NCI-H2171 (cell line): ENCODE data around the gene COL6A3.
A peak's percentile ranks its signal among the peaks of the same experiment; 100 is the strongest.

Experiments used
- DNase-seq: peaks from one replicate; lab custom pipeline; 2025; lab: John Stamatoyannopoulos, UW

The COL6A3 gene

GRCh38 chr2:237440819-237441281 lies 26.9 kb upstream of the COL6A3 start:
- DNase-seq = no peak

DNA sequence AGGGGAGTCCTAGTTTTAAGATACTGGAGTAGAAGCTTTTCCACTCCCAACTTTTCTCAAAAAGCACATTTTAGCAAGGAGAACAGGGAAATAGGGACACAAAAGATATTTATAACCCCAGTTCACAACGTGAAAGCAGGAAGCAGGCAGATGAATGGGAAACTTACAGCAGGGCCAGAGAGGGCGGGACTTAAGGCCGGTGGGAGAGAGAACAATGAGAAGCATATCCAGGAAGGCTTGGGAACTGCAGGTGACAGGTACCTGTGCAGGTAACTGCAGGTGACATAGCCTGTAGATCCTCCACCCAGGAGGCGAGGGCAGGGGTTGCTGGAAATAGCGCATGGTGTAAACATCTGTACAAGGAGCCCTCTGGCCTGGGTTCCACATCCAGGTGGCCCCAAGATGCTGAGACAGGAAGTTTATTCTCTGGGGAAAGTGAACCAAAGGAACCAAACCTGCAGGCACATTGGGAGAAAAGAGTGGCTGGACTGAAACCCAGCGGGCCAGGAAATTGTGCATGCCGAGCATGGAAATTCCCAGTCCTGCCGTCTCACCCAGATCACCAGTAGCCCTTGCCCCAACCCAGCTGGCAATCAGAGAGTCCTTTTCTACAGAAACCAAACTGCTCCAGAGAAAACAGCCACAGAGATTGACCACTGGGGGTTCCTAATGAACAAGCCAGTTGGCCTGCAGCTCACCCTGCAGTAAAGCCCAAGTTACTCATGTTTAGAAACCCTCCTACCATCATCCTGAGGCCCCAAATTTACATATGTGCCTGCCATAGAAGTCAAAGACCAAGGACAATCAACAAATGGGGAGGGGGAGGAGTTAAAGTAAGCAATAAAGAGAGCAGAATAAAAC lies 24.3 kb upstream of the COL6A3 start:
- DNase-seq = no peak

- no peak for DNase-seq
These were observed 23.6 kb upstream of the COL6A3 start for GRCh38 chr2:237437566-237437965.

- DNase-seq = no peak
These were observed 22.1 kb upstream of the COL6A3 start for GRCh38 chr2:237435844-237436587.

- DNase-seq = no peak
These were observed 20.9 kb upstream of the COL6A3 start for GRCh38 chr2:237434866-237435311.

- DNase-seq = no peak
These were observed 20.1 kb upstream of the COL6A3 start for GRCh38 chr2:237433920-237434676.

GRCh38 chr2:237432484-237433092 lies 18.6 kb upstream of the COL6A3 start:
- no peak for DNase-seq

DNA sequence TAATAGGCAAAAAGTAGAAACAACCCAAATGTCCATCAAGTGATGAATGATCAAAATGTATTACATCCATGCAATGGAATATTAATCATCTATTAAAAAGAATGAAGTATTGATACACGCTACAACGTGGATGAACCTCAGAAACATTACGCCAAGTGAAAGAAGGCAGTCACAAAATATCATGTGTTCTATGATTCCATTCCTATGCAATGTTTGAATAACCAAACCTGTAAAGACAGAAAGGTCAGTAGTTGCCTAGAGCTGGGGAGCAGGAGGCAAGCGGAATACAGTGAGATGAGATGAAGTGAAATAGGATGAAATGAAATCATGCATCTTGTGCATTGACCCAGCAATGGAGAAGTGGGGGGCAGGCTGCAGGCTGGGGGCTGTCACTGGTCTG lies 17.9 kb upstream of the COL6A3 start:
- DNase-seq = no peak

- no peak for DNase-seq
These were observed 17.4 kb upstream of the COL6A3 start for GRCh38 chr2:237431372-237431771.

GRCh38 chr2:237430861-237431260 lies 16.9 kb upstream of the COL6A3 start:
- no peak for DNase-seq

- DNase-seq = no peak
These were observed 15.8 kb upstream of the COL6A3 start for GRCh38 chr2:237429753-237430152.

GRCh38 chr2:237427769-237428506 lies 14.0 kb upstream of the COL6A3 start:
- DNase-seq = no peak

DNA sequence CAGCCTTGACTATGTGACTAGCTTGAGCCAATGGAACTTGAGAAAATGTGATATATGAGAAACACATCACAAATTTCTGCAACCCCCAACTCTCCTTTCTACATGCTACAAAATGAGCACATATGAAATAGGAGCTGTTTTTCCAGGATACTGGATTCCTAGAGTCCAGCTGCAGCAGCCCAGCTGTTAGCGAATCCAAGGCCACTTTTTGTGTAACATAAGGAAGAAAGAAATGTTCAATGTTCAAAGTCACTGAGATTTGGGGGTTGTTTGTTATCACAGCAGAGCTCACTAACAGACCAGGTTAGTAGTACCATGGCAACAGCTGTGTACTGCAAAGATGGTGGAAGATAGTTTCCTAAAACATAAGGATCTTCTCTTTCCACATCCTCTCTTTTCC lies 12.6 kb upstream of the COL6A3 start:
- DNase-seq = no peak

GRCh38 chr2:237425320-237425719 lies 11.4 kb upstream of the COL6A3 start:
- no peak for DNase-seq

- no peak for DNase-seq
These were observed 10.6 kb upstream of the COL6A3 start for GRCh38 chr2:237424544-237424943.

DNA sequence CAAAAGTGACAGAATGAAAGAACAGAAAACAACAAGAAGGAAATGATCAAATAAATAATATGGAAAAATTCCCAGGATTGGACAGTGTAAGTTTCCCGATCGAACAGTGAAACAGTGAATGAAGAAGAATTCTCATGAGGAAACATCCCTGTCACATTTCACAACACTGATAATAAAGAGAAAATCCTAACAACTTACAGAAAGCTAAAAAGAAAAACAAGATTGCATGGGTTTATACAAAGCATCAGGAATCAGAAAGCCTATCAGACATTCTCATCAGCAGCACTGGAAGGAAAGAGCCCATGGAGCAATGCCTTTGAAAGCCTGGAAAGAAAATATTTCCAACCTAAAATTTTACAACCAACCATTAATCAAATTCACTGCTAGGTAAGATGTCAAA lies 9.9 kb upstream of the COL6A3 start:
- no peak for DNase-seq

DNA sequence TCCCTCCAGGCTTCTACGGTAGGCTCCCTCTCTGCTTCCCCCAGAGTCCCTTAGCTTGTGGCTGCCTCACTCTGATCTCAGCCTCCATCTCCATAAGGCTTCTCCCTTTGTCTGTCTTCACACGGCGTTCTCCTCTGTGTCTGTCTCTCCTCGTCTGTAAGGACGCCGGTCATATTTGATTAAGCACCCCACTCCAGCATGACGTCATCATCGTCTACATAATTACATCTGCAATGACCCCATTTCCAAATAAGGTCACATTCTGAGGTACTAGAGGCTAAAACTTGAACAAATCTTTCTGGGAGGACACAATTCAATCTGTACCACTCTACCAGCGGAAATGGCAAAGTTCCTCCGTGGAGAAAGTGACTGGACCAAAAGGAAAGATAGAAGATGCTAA lies 8.3 kb upstream of the COL6A3 start:
- DNase-seq = no peak

DNA sequence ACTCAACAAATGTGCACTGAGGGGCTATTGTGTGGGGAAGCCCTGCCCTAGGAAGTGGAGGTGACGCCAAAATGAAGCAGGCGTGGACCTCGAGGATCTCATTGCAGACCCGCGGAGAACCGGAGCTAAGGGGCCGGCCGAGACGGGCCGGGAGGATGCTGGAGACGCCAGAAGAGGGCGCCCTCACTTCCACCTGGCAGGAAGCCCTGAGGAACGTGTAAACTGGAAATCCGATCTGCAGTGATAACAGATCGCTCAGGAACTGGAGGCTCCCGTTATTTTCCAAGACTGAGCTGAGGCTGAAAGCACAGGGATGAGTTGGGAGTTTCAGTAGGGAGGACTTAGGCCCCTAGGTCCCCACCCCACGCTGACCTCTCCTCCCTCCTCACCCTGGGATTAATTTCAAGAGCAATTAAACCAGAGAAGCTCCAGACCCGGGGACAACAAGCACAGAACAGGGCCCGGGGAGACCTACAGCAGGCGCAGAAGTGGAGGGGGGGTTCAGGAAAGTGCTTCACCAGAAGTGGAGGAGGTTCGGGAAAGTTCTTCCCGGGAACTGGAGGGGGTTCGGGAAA lies 7.7 kb upstream of the COL6A3 start:
- peak; percentile 18 for DNase-seq

GRCh38 chr2:237418300-237418699 lies 4.3 kb upstream of the COL6A3 start:
- DNase-seq = no peak

- no peak for DNase-seq
These were observed 782 bp downstream of the COL6A3 start for GRCh38 chr2:237412988-237413776.
